H1 (cell line): ENCODE data around the gene RPTOR. TPM values are rescaled to one million over a fixed set of nuclear protein-coding genes. Genes with fewer than 3 reads are reported as not detected.

ENCODE experiments used
- FOSL1 ChIP-seq: IDR thresholded peaks from 2 replicates; pipeline ENCODE4 v1.6.1; 2011; ENCODE audit warnings: mild to moderate bottlenecking, low read depth, low read length, moderate library complexity; ENCODE audit not compliant: insufficient read depth
- HDAC2 ChIP-seq, 2 experiments: fragments of 300-600 bp in 1 of 2; sonication (generic) in 1 of 2; IDR thresholded peaks; 2 replicates each; pipeline ENCODE4 v1.6.1; 2011 to 2012; ENCODE audit warnings: low read depth in 2 of 2, low read length in 2 of 2, mild to moderate bottlenecking in 2 of 2, moderate library complexity in 2 of 2, borderline replicate concordance in 1 of 2, inconsistent platforms in 1 of 2
- RAD21 ChIP-seq, 2 experiments: IDR thresholded peaks in 1 of 2; conservative IDR thresholded peaks in 1 of 2; 2 replicates each; pipeline ENCODE4 v1.6.1; 2011; ENCODE audit warnings: low read depth in 2 of 2, low read length in 2 of 2, improper control_type of control experiment in 1 of 2, inconsistent platforms in 1 of 2, mild to moderate bottlenecking in 1 of 2, moderate library complexity in 1 of 2
- polyA plus RNA-seq, 7 experiments: library from polyadenylated mRNA; depleted of rRNA in 3 of 7; stranded (reverse) in 5 of 7; unstranded in 2 of 7; fragments of >200 nt in 5 of 7; fragments of 200-250 nt in 2 of 7; gene quantifications; 1 replicate in 5 of 7; 2 replicates in 1 of 7; 4 replicates in 1 of 7; pipeline versions ENCODE4 v1.2.1 to v1.2.3, GENCODE V29; 2011 to 2013; ENCODE audit warnings: missing spikeins in 2 of 7, mixed read lengths in 2 of 7
- total RNA-seq: library from RNA; stranded (reverse); fragmentation: NEBNext Ultra II Directional; extraction: Animal tissue kit (Norgen Biotek cat#: 25700); gene quantifications from 2 replicates; pipeline ENCODE4 v1.2.1, GENCODE V29; 2021

The RPTOR gene
- total and polyA plus RNA-seq, 2 of the 8 experiments (the other 6 are each of a cell fraction or from before 2014, with no cell fraction given), result 6.9 to 28.7 TPM

DNA sequence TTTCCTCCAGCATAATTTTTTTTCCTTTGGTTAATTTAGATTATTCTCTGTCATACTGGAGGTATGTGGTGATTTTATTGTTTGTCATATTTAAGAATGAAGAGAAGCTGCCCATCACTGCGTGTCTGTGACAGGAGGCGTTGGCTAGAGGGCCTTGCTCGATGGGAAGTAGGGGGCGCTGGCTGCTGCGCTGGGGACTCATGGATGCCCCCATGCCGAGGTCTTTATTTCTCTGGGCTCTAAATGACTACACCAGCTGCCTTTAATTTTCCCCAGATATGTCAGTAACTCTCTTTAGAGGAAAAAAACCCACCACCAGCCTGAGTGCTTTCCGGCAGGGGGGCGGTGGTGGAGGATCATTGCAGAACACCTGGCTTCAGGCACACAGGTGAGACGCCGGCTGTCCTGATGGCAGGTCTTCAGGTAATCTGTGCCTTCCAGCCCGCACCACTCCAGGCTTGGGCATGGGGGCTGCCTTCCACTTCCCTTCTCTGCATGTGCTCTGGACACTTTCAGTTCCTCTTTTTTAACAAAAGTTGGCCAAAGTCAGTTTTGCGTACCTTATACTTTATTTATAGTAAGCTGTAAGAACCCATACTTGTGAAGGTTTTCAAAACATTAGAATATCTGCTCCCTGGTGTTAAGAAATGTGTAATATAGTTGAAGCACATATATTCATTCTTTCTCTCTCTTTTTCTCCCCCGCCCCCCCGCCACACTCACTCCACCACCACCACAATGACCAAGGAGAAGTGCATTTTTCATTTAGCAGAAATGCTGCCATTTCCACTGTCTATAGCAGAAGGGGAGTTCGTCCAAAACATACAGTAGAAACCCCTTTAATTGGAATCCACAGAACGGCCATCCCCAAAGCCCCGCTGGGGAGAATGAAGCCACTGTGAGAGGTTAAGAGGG lies 192.7 kb downstream of the RPTOR start (continued):
- peak; percentile 38 to 49 for TF ChIP-seq RAD21 (IDR thresholded peaks at IDR 0.05 in 1 of 2, conservative IDR thresholded peaks at IDR 0.05 in 1 of 2; ENCODE audit: low read depth in 2 of 2, low read length in 2 of 2)
- no peak for TF ChIP-seq HDAC2 (IDR thresholded peaks at IDR 0.05; ENCODE audit: borderline replicate concordance in 1 of 2, low read depth in 2 of 2, low read length in 2 of 2)
- no peak for TF ChIP-seq FOSL1
